ENCODE measurements around the gene RCAN2.

RCAN2 gene

GRCh38 chr6:46254331-46254730, 236.9 kb downstream of the RCAN2 start:
- no peak for DNase-seq (ENCODE audit: low spot score)

DNA sequence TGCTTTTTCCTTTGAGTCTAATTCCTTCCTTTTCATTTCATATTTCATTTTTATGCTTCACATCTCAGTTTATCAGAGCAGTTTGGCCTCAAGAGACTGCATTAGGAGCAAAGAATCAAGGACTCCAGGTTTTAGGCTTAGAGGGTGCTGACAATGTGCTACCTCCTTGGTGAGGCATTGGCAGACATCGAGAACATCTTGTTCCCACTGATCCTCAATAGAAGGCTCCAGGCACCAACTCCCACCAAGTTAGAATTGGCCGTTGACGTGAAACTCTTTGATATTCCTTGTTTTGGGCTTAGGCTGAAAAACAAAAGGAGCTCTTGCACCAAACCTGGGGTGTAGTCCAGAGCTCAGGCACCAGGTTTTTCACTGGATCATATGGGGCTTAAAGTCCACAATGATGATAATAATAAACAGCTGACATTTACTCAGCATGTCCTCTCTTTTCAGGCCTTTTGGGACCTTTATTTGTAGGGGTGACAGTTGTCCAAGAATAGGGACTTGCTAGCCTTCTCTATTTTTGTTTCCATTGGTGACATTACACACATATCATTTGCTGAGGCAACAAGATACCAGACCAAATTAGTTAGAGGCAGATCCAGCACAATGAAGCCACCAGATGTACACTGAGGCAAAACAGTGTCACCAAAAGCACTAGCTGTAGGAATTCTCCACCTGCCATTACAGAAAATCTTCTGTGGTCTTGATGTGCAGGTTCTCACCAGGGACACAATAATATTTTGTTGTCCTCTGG, 239.5 kb downstream of the RCAN2 start:
- no peak for DNase-seq (ENCODE audit: low spot score)

GRCh38 chr6:46248143-46248542, 243.1 kb downstream of the RCAN2 start:
- DNase-seq (ENCODE audit: low spot score) = no peak

GRCh38 chr6:46246727-46247126, 244.5 kb downstream of the RCAN2 start:
- no peak for DNase-seq (ENCODE audit: low spot score)

- no peak for DNase-seq (ENCODE audit: low spot score)
Measured at GRCh38 chr6:46246081-46246480, 245.2 kb downstream of the RCAN2 start.

DNA sequence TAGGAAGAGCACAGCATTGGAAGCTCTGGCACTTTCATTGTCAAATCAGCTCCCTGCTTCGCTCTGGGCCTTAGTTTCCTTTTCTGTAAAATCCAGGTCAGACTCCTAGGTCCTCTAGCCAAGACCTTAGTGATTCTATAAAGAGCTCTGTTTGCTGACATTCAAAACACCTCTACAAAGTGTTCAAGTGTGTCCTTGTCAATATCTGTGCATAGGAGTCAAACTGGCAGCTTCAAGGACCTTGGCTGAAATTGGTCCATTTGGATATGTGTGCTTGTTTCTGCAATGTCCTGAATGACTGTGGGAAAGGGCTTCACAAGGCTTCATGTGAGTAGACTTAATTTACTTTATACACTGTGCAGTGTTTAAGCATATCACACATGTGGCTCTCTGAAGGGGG, 246.6 kb downstream of the RCAN2 start:
- no peak for DNase-seq (ENCODE audit: low spot score)

- DNase-seq (ENCODE audit: low spot score) = no peak
Measured at GRCh38 chr6:46243754-46244153, 247.5 kb downstream of the RCAN2 start.

DNA sequence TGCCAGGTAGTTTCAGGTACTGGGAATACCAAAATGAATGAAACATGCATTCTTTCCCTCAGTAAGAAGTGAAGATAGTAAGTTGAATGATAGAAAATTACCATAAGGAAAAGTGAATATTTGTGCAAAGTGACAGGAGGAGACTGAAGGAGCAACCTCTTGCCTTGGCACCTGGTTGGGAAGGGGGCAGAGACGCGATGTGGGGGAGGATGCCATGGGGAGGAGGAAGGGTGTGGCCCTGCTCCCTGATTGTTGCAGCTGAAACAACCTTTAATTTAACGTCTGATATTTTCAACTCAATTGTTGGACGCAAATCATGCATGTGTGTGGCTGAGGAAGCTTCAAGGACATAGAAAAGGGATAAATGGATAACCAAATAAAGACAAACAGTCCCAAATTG, 248.3 kb downstream of the RCAN2 start:
- no peak for DNase-seq (ENCODE audit: low spot score)

DNA sequence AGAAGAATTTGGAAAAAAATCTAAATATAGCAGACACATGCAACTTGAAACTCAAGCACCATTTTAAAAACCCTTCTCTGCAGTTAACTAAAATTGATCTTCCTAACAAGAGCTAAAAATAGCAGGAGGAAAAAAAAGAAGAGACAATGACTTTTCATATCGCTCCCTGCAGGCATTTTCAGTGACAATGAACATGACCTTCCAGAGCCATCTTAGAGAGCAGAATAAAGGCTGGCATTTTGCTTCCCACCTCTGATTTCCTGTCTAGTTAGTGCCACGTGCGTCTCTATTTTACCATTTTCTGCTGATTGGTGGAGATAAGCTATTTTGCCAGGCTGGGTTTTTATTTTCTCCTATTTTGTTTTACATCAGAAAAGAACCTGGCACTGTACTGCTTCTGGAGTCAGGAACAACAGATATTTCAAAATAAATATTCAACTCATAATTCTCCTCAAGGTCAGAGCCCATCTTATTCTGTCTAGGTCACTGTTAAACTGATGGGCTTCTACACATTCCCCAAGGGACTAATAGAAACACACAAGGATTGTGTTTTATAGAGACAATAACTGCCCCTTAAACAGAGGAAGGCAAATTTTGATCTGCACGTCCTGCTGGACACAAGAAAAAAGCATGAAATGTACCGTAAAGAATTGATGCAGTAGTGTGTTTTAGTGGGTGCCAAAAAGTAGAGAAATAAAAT, 250.2 kb downstream of the RCAN2 start:
- no peak for DNase-seq (ENCODE audit: low spot score)

GRCh38 chr6:46236752-46237151, 254.5 kb downstream of the RCAN2 start:
- DNase-seq (ENCODE audit: low spot score) = no peak

GRCh38 chr6:46235242-46235641, 256.0 kb downstream of the RCAN2 start:
- no peak for DNase-seq (ENCODE audit: low spot score)

- DNase-seq (ENCODE audit: low spot score) = no peak
Measured at GRCh38 chr6:46234700-46235099, 256.5 kb downstream of the RCAN2 start.

DNA sequence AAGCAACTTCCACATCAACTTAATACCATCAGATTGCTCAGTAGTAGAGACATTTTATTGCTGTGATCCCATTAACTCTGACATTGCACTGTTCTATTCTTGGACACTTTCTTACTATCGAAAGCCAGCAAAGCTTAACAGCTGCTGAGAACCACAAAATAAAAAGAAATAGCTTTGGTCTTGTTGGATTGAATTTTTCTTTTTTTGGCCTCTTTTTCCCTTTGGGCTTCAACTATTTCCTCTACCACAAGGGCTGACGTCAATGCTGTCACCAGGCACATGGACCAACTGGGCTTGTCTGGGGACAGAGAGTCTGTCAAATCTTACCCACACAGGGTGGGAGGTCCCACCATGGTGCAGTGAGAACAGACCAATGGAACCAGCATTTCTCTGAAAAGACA, 257.1 kb downstream of the RCAN2 start:
- no peak for DNase-seq (ENCODE audit: low spot score)

- no peak for DNase-seq (ENCODE audit: low spot score)
Measured at GRCh38 chr6:46233129-46233528, 258.1 kb downstream of the RCAN2 start.

- no peak for DNase-seq (ENCODE audit: low spot score)
Measured at GRCh38 chr6:46222286-46222685, 269.0 kb downstream of the RCAN2 start.

- peak; percentile 16 for DNase-seq (ENCODE audit: low spot score)
Measured at GRCh38 chr6:46221222-46221793, 269.9 kb downstream of the RCAN2 start.

- DNase-seq (ENCODE audit: low spot score) = no peak
Measured at GRCh38 chr6:46220352-46221221, 270.7 kb downstream of the RCAN2 start.

- no peak for DNase-seq (ENCODE audit: low spot score)
Measured at GRCh38 chr6:46219661-46220060, 271.6 kb downstream of the RCAN2 start.

- no peak for DNase-seq (ENCODE audit: low spot score)
Measured at GRCh38 chr6:46218457-46218856, 272.8 kb downstream of the RCAN2 start.

DNA sequence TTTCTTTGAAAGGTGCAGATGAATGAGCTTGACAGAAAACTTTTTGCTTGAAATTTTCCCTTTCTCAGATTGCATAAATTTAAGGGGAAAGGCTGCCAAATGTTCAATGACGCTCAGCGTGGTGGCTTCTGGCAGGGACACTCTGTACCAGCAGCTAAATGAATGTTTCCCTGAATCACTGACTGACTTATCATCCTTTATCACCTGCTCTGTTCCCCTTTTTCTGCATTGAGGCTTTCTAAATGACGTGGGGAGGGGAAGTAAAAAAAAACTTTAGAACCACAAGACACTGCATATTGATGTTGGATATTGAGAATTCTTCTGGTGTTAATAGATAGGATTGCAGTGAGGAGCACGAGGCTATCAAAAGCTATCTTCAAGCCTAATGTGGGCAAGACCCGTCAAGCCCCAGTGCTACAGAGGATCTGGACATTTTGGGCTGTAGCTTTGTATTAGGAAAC, 273.5 kb downstream of the RCAN2 start:
- DNase-seq (ENCODE audit: low spot score) = no peak

GRCh38 chr6:46216879-46217278, 274.4 kb downstream of the RCAN2 start:
- no peak for DNase-seq (ENCODE audit: low spot score)

DNA sequence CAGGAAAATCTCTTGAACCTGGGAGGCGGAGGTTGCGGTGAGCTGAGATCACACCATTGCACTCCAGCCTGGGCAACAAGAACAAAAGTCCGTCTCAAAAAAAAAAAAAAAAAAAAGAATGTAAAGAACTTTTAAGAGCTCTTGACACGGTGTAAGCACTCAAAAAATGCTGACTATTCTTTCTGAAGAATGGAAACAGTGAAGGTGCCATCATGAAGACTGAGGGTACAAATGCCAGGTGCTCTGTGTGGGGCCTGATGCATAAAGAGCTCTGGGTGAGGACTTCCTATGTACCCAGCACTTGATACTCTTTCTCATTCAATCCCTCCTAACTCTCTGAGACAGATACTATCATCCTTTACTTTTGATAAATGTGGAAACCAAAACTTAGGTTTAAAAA, 275.5 kb downstream of the RCAN2 start:
- no peak for DNase-seq (ENCODE audit: low spot score)
